Measurements from ENCODE around the gene INPP5D.
A peak's percentile ranks its signal among the peaks of the same experiment; 100 is the strongest.

Gene INPP5D

GRCh38 chr2:233210843-233211547, 150.9 kb downstream of the INPP5D start:
- peak; percentile 82 for DNase-seq (ENCODE audit: low read depth)

GRCh38 chr2:233211548-233211895, 151.4 kb downstream of the INPP5D start:
- DNase-seq (ENCODE audit: low read depth): no peak

- no peak for DNase-seq (ENCODE audit: low read depth)
Observed at GRCh38 chr2:233213011-233213410, 152.9 kb downstream of the INPP5D start.

GRCh38 chr2:233213975-233214374, 153.8 kb downstream of the INPP5D start:
- DNase-seq (ENCODE audit: low read depth): no peak

GRCh38 chr2:233217892-233218377, 157.8 kb downstream of the INPP5D start:
- DNase-seq (ENCODE audit: low read depth): no peak

GRCh38 chr2:233218836-233219235, 158.7 kb downstream of the INPP5D start:
- DNase-seq (ENCODE audit: low read depth): no peak

- DNase-seq (ENCODE audit: low read depth): no peak
Observed at GRCh38 chr2:233219848-233220247, 159.7 kb downstream of the INPP5D start.

- DNase-seq (ENCODE audit: low read depth): no peak
Observed at GRCh38 chr2:233221378-233222063, 161.4 kb downstream of the INPP5D start.

- no peak for DNase-seq (ENCODE audit: low read depth)
Observed at GRCh38 chr2:233223059-233223894, 163.1 kb downstream of the INPP5D start.

GRCh38 chr2:233225230-233226068, 165.3 kb downstream of the INPP5D start:
- DNase-seq (ENCODE audit: low read depth): no peak

- no peak for DNase-seq (ENCODE audit: low read depth)
Observed at GRCh38 chr2:233226511-233227031, 166.4 kb downstream of the INPP5D start.

GRCh38 chr2:233227346-233227978, 167.3 kb downstream of the INPP5D start:
- DNase-seq (ENCODE audit: low read depth): no peak

GRCh38 chr2:233228376-233228775, 168.2 kb downstream of the INPP5D start:
- DNase-seq (ENCODE audit: low read depth): no peak

GRCh38 chr2:233233618-233234230, 173.6 kb downstream of the INPP5D start:
- no peak for DNase-seq (ENCODE audit: low read depth)

- DNase-seq (ENCODE audit: low read depth): no peak
Observed at GRCh38 chr2:233234264-233234663, 174.1 kb downstream of the INPP5D start.

GRCh38 chr2:233234996-233235395, 174.9 kb downstream of the INPP5D start:
- no peak for DNase-seq (ENCODE audit: low read depth)

- DNase-seq (ENCODE audit: low read depth): no peak
Observed at GRCh38 chr2:233235977-233236376, 175.8 kb downstream of the INPP5D start.

- no peak for DNase-seq (ENCODE audit: low read depth)
Observed at GRCh38 chr2:233236820-233237589, 176.9 kb downstream of the INPP5D start.

GRCh38 chr2:233240897-233241296, 180.8 kb downstream of the INPP5D start:
- DNase-seq (ENCODE audit: low read depth): no peak

GRCh38 chr2:233241803-233242202, 181.7 kb downstream of the INPP5D start:
- DNase-seq (ENCODE audit: low read depth): no peak

All from stromal cell of bone marrow (primary cell).